Measurements from ENCODE around the gene SHISA9.

SHISA9 gene

DNA sequence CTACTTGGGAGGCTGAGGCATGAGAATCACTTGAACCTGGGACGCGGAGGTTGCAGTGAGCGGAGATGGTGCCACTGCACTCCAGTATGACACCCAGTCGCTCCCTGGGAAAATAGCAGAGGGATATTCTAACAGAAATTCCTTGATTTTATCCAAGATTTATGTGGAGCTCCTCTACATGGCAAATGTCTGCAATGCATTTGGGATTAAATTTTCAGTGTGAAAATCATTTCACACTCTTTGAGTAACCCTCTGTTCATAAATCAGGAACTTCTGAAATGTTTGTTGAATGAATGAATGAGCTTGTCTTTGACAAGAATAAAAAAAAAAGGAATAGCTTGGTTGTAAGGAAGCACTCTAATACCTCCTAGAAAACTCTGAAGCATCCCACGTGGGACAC, 305.8 kb downstream of the SHISA9 start:
- TF ChIP-seq, protein P1, sequence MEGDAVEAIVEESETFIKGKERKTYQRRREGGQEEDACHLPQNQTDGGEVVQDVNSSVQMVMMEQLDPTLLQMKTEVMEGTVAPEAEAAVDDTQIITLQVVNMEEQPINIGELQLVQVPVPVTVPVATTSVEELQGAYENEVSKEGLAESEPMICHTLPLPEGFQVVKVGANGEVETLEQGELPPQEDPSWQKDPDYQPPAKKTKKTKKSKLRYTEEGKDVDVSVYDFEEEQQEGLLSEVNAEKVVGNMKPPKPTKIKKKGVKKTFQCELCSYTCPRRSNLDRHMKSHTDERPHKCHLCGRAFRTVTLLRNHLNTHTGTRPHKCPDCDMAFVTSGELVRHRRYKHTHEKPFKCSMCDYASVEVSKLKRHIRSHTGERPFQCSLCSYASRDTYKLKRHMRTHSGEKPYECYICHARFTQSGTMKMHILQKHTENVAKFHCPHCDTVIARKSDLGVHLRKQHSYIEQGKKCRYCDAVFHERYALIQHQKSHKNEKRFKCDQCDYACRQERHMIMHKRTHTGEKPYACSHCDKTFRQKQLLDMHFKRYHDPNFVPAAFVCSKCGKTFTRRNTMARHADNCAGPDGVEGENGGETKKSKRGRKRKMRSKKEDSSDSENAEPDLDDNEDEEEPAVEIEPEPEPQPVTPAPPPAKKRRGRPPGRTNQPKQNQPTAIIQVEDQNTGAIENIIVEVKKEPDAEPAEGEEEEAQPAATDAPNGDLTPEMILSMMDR (IDR thresholded peaks at IDR 0.05; ENCODE audit: insufficient read depth, low read depth, low read length, missing control alignments) = no peak

DNA sequence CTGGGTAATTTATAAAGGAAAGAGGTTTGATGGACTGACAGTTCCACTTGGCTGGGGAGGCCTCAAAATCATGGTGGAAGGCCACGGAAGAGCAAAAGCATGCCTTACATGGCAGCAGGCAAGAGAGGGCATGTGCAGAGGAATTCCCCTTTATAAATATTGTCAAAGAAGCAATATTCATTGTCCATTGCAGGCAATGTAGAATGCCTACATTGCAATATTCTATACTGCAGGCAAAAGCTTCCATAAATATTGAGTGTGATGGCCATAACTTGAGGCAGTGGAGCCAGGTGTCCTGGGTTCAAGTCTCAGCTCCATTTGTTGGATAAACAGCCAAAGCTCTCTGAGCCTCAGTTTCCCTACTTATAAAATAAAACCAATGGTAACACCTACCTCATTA, 322.3 kb downstream of the SHISA9 start:
- no peak for DNase-seq (ENCODE audit: low read depth)
- TF ChIP-seq, protein P1 (IDR thresholded peaks at IDR 0.05; ENCODE audit: insufficient read depth, low read depth, low read length, missing control alignments) = no peak

More for the DNA sequence above, 305.8 kb downstream of the SHISA9 start:
- DNase-seq (ENCODE audit: low read depth) = no peak
- no peak overlapping the region for H3K4me3 ChIP-seq (ENCODE audit: low read length)

DNA sequence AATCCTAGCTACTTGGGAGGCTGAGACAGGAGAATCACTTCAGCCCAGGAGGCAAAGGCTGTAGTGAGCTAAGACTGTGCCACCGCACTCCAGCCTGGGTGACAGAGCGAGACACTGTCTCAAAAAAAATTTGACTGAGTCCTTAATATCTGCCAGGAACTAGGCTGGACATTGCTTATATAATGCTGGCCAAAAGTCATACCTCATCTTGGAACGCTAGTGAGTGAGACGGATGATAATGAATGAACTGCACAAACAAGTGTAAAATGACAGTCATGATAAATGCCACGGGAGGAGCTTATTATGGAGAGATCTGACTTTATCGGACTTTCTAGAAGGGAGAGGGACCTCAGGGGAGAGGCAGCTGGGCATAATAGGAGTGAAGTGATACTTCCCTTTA, 327.6 kb downstream of the SHISA9 start:
- no peak for DNase-seq (ENCODE audit: low read depth)
- TF ChIP-seq, protein P1 (IDR thresholded peaks at IDR 0.05; ENCODE audit: insufficient read depth, low read depth, low read length, missing control alignments) = no peak
- no peak overlapping the region for H3K4me3 ChIP-seq (ENCODE audit: low read length)

More for the DNA sequence above, 322.3 kb downstream of the SHISA9 start:
- no peak overlapping the region for H3K4me3 ChIP-seq (ENCODE audit: low read length)

DNA sequence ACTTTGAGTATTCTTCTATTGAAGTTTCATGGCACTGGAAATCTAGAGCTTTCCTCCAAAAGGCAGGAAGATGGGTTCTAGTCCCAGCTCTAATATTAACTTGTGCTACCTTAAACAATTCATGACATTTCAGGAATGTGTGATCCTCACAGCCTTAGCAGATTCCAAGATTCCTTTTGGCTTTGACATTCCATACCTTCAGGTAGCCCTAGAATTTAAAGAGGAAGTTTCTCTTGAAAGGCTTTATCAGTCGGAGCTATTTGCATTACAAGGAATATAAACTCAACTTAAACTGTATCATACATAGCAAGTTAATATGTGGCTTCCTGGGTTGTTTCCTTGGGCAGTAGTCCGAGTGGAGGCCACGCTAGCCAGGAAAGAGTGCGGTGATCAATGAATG, 330.0 kb downstream of the SHISA9 start:
- DNase-seq (ENCODE audit: low read depth) = no peak
- TF ChIP-seq, protein P1 (IDR thresholded peaks at IDR 0.05; ENCODE audit: insufficient read depth, low read depth, low read length, missing control alignments) = no peak
- no peak overlapping the region for H3K4me3 ChIP-seq (ENCODE audit: low read length)

DNA sequence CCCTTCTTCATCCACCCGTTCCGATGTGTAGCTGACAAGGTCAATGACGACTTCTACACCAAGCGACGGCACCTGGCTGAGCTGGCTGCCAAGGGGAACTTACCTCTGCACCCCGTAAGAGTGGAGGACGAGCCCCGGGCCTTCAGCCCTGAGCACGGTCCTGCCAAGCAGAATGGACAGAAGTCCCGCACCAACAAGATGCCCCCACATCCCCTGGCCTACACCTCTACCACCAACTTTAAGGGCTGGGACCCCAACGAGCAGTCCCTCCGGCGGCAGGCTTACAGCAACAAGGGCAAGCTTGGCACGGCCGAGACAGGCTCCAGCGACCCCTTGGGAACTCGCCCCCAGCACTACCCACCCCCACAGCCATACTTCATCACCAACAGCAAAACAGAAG, 333.6 kb downstream of the SHISA9 start:
- H3K4me3 ChIP-seq (ENCODE audit: low read length) = no peak overlapping the region
- TF ChIP-seq, protein P1 (IDR thresholded peaks at IDR 0.05; ENCODE audit: insufficient read depth, low read depth, low read length, missing control alignments) = no peak
- DNase-seq (ENCODE audit: low read depth) = no peak

DNA sequence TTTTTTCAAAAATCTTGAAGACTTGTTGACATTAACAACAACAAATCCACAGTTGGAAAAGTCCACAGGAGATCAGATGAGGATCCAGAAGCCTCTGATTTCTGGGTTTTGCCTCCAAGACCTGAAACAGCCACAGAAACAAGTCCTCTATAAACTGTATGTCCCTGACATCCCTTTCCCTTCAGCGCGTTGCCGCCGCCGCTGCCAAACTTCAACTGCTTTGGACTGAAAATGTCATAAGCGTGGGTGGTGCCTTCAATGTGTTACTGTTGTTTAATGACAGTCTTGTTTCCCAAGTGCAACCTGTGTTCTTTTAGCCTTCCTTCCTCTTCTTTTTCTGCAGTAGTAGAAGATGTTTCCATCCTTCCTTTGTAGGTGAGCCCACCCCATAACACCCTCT, 334.9 kb downstream of the SHISA9 start:
- no peak for DNase-seq (ENCODE audit: low read depth)
- TF ChIP-seq, protein P1 (IDR thresholded peaks at IDR 0.05; ENCODE audit: insufficient read depth, low read depth, low read length, missing control alignments) = no peak
- no peak overlapping the region for H3K4me3 ChIP-seq (ENCODE audit: low read length)

DNA sequence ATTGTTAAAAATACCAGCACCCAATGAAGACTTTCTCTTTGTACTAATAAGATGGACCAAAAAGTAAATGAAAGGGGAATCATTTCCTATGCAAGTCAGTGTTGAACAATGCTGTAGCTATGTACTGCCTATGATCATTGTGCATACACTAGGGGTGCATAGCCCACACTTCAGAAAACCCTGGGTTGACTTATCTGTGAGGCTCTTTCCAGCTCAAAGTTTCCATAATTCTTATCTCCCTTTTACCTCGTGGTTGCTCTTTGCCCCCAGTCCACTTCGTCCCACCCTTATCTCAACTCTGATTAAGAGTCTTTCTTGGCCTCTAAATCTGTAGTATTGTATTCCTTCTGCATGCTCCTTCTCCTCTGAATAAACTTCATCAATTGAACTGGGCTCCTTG, 336.8 kb downstream of the SHISA9 start:
- TF ChIP-seq, protein P1 (IDR thresholded peaks at IDR 0.05; ENCODE audit: insufficient read depth, low read depth, low read length, missing control alignments) = no peak
- no peak for DNase-seq (ENCODE audit: low read depth)
- no peak overlapping the region for H3K4me3 ChIP-seq (ENCODE audit: low read length)

Data from epithelial cell of esophagus (primary cell).